Stimulated activated CD4-positive, alpha-beta T cell treated with anti-CD3 and anti-CD28 coated beads, Interleukin-15, amount 100 ng/mL, for 24 hours (primary cell): Measurements from ENCODE around the gene CD93.
A peak's percentile ranks its signal among the peaks of the same experiment; 100 is the strongest.

Experiments used
- DNase-seq: peaks from one replicate; pipeline ENCODE4 v3.0.0-alpha.2; 2020

The CD93 gene

GRCh38 chr20:23052904-23053303, 33.2 kb downstream of the CD93 start:
- DNase-seq, result no peak

GRCh38 chr20:23050847-23051627, 35.1 kb downstream of the CD93 start:
- peak; percentile 42 for DNase-seq

- peak; percentile 9 for DNase-seq
Observed at GRCh38 chr20:23050076-23050838, 35.9 kb downstream of the CD93 start.

GRCh38 chr20:23049201-23050075, 36.7 kb downstream of the CD93 start, which contains the start of gene THBD:
THBD (minus strand) TSS chr20:23049672; CDS start chr20:23049504, 168 bp downstream.
- peak; percentile 15 for DNase-seq

- peak; percentile 53 for DNase-seq
Observed at GRCh38 chr20:23048283-23049200, 37.6 kb downstream of the CD93 start.

GRCh38 chr20:23047738-23048214, 38.3 kb downstream of the CD93 start:
- peak; percentile 16 for DNase-seq

GRCh38 chr20:23047001-23047737, 39.0 kb downstream of the CD93 start:
- no peak for DNase-seq

- no peak for DNase-seq
Observed at GRCh38 chr20:23046431-23046830, 39.7 kb downstream of the CD93 start.

GRCh38 chr20:23043376-23043775, 42.7 kb downstream of the CD93 start:
- DNase-seq, result no peak

GRCh38 chr20:23042270-23042669, 43.9 kb downstream of the CD93 start:
- DNase-seq, result no peak

- DNase-seq, result no peak
Observed at GRCh38 chr20:23039885-23040508, 46.1 kb downstream of the CD93 start.

GRCh38 chr20:23039136-23039875, 46.8 kb downstream of the CD93 start:
- DNase-seq, result no peak

- no peak for DNase-seq
Observed at GRCh38 chr20:23037017-23037481, 49.1 kb downstream of the CD93 start.

GRCh38 chr20:23036371-23036770, 49.8 kb downstream of the CD93 start:
- DNase-seq, result no peak

GRCh38 chr20:23035731-23036130, 50.4 kb downstream of the CD93 start:
- no peak for DNase-seq

GRCh38 chr20:23034721-23035671, 51.1 kb downstream of the CD93 start, which contains the start of gene SSTR4:
SSTR4 (plus strand) TSS chr20:23035312; CDS start chr20:23035484, 172 bp downstream.
- no peak for DNase-seq

- DNase-seq, result no peak
Observed at GRCh38 chr20:23033918-23034317, 52.2 kb downstream of the CD93 start.

- DNase-seq, result no peak
Observed at GRCh38 chr20:23032750-23033078, 53.4 kb downstream of the CD93 start.
